Measurements from ENCODE around the gene BTG4. TPM values are rescaled to one million over a fixed set of nuclear protein-coding genes. Genes with fewer than 3 reads are reported as not detected.

BTG4 gene
- polyA plus RNA-seq, 3 donors, result not detected

DNA sequence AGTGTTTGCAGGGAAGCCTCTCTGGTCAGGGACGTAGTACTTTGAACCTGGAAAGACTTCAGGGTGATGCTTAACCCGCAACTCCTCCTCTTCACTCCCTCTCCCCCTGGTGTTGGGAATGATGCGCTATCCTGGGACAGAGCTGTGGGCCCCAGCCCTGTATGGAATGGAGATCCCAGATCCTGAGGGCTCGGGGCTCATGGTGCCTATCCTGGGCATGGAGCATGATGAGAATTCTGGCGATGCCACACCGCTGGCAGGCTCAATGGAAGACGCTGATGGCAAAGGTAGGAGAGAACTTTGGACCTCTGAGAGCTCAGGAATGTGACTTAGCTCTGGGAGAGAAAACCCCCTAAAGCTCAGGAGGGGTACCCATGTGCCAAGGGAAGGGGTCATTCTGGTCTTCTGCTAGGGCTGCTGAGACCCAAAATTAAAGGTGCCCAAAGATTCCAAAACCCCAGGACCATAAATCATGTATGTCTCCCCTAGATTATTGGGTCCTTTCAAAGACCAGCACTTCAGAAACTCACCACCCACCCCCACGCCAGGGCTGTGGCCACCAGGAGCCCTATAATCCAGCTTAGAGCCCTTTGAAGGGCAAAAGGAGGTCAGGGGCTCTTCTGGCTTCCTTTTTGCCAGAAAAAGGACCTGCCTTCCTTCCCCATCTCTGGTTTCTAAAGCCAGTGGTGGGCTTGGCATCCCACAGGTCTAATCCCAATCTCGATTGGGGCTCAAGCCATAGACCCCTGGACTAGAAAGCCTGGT, 52.5 kb downstream of the BTG4 start:
- no peak overlapping the region for H3K27ac Mint-ChIP-seq
- no peaks in the 10 kb centered on the region for H3K4me1 Mint-ChIP-seq
- Histone ChIP-seq H3K9me3 (replicated peaks in 1 of 2; ENCODE audit: control insufficient read depth in 1 of 2, insufficient read depth in 1 of 2, low read length in 2 of 2) (no peaks in the 10 kb centered on the region), H3K79me2 (ENCODE audit: insufficient read depth, low read length) (no peaks in the 10 kb centered on the region), H3K27ac (ENCODE audit: low read depth in 1 of 2, low read length in 2 of 2) (no peak overlapping the region), H3K4me1 (ENCODE audit: control insufficient read depth in 1 of 2, insufficient read depth in 2 of 2, low read length in 2 of 2) (no peaks in the 10 kb centered on the region), H4K20me1 (ENCODE audit: insufficient read depth, low read length) (no peaks in the 10 kb centered on the region), H3K36me3 (replicated peaks in 1 of 2; ENCODE audit: control insufficient read depth in 1 of 2, insufficient read depth in 2 of 2, low read length in 2 of 2) (no peaks in the 10 kb centered on the region), H2AFZ (ENCODE audit: insufficient read depth, low read depth, low read length, poor library complexity, severe bottlenecking) (no peak overlapping the region), H3K9ac (ENCODE audit: insufficient read depth, low read length, poor library complexity, severe bottlenecking) (no peak overlapping the region), H3K4me3 (replicated peaks in 1 of 3; ENCODE audit: low read depth in 2 of 3, low read length in 3 of 3) (no peak overlapping the region), H3K27me3 (ENCODE audit: control insufficient read depth in 2 of 2, insufficient read depth in 2 of 2, low read length in 2 of 2) (peaks cover 0 to 2% of the 10 kb centered on the region in 2 donors), H3K4me2 (replicated peaks; ENCODE audit: extremely low read depth, low read length, poor library complexity, severe bottlenecking) (no peak overlapping the region)
- H3K36me3 Mint-ChIP-seq, result no peaks in the 10 kb centered on the region
- TF ChIP-seq, protein P1, sequence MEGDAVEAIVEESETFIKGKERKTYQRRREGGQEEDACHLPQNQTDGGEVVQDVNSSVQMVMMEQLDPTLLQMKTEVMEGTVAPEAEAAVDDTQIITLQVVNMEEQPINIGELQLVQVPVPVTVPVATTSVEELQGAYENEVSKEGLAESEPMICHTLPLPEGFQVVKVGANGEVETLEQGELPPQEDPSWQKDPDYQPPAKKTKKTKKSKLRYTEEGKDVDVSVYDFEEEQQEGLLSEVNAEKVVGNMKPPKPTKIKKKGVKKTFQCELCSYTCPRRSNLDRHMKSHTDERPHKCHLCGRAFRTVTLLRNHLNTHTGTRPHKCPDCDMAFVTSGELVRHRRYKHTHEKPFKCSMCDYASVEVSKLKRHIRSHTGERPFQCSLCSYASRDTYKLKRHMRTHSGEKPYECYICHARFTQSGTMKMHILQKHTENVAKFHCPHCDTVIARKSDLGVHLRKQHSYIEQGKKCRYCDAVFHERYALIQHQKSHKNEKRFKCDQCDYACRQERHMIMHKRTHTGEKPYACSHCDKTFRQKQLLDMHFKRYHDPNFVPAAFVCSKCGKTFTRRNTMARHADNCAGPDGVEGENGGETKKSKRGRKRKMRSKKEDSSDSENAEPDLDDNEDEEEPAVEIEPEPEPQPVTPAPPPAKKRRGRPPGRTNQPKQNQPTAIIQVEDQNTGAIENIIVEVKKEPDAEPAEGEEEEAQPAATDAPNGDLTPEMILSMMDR (IDR thresholded peaks at IDR 0.05), result no peak
- WGBS (ENCODE audit: insufficient coverage), result 92% methylated on average over 5 of the region's 9 CpGs
- no peak overlapping the region for H3K4me3 Mint-ChIP-seq
- no peak for DNase-seq
- intact Hi-C loops (cut with micrococcal nuclease), result no loop called here
- H3K27me3 Mint-ChIP-seq (ENCODE audit: low read depth in 3 of 3), result peaks cover 11 to 12% (median 12%) of the 10 kb centered on the region in 3 donors
- no peaks in the 10 kb centered on the region for H3K9me3 Mint-ChIP-seq

DNA sequence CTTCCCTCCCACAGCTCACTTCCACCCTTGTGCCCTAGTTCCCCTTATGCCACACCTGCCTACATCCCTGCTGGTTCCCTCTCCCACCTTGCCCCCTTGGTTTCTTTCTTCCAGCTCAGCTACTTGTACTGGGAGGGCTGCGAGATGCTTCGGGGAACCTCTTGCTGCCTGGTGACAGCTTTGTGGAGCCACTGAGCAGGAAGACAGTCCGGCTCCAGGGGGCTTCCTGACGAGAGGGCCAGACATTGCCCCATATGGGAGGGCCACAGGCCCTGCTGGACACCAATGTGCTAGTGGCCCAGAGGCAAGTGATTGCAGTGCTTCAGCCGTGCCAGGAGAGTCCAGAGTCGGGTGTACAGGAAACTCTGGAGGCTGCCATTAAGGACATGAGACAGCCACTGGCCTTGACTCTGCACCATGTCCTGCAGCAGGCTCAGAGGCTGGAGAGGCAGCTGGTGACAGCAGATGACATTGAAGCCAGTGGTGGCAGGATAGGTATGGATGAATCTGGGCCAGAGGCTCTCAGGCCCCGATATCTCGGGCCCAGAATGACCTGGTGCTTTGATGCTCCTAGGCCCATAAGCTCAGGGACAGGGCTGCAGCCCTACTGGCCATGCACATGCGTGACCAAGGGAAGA, 54.3 kb downstream of the BTG4 start:
- no peak overlapping the region for H3K4me3 Mint-ChIP-seq
- H3K9ac ChIP-seq (ENCODE audit: insufficient read depth, low read length, poor library complexity, severe bottlenecking), result no peak overlapping the region
- H3K27ac Mint-ChIP-seq, result no peak overlapping the region
- H3K9me3 ChIP-seq (replicated peaks in 1 of 2; ENCODE audit: control insufficient read depth in 1 of 2, insufficient read depth in 1 of 2, low read length in 2 of 2), result no peaks in the 10 kb centered on the region
- H3K4me3 ChIP-seq (replicated peaks in 1 of 3; ENCODE audit: low read depth in 2 of 3, low read length in 3 of 3), result no peak overlapping the region
- no peak overlapping the region for H3K27ac ChIP-seq (ENCODE audit: low read depth in 1 of 2, low read length in 2 of 2)
- intact Hi-C loops (cut with micrococcal nuclease), result no loop called here
- peaks cover 0 to 2% of the 10 kb centered on the region in 2 donors for H3K27me3 ChIP-seq (ENCODE audit: control insufficient read depth in 2 of 2, insufficient read depth in 2 of 2, low read length in 2 of 2)
- no peaks in the 10 kb centered on the region for H3K9me3 Mint-ChIP-seq
- H3K4me1 ChIP-seq (ENCODE audit: control insufficient read depth in 1 of 2, insufficient read depth in 2 of 2, low read length in 2 of 2), result no peaks in the 10 kb centered on the region
- H3K27me3 Mint-ChIP-seq (ENCODE audit: low read depth in 3 of 3), result peaks cover 11 to 12% (median 12%) of the 10 kb centered on the region in 3 donors
- DNase-seq, result no peak
- no peak overlapping the region for H2AFZ ChIP-seq (ENCODE audit: insufficient read depth, low read depth, low read length, poor library complexity, severe bottlenecking)
- H3K4me2 ChIP-seq (replicated peaks; ENCODE audit: extremely low read depth, low read length, poor library complexity, severe bottlenecking), result no peak overlapping the region
- H3K36me3 ChIP-seq (replicated peaks in 1 of 2; ENCODE audit: control insufficient read depth in 1 of 2, insufficient read depth in 2 of 2, low read length in 2 of 2), result no peaks in the 10 kb centered on the region
- H3K36me3 Mint-ChIP-seq, result no peaks in the 10 kb centered on the region
- WGBS (ENCODE audit: insufficient coverage), result 85% methylated on average over 8 of the region's 9 CpGs
- TF ChIP-seq, protein P1 (IDR thresholded peaks at IDR 0.05), result no peak
- no peaks in the 10 kb centered on the region for H4K20me1 ChIP-seq (ENCODE audit: insufficient read depth, low read length)
- no peaks in the 10 kb centered on the region for H3K79me2 ChIP-seq (ENCODE audit: insufficient read depth, low read length)
- H3K4me1 Mint-ChIP-seq, result no peaks in the 10 kb centered on the region
